Fibroblast of the conjunctiva (primary cell): Measurements from ENCODE around the gene TUNAR.
"Not testable (repeated sequence)": the region's sequence is repeated elsewhere in the genome, so short reads cannot be mapped to it uniquely, and the experiment has no call there.

Experiments
- DNase-seq: peaks from one replicate; pipeline ENCODE4 v3.0.0-alpha.2; 2010; ENCODE audit warnings: low read depth

TUNAR gene

DNA sequence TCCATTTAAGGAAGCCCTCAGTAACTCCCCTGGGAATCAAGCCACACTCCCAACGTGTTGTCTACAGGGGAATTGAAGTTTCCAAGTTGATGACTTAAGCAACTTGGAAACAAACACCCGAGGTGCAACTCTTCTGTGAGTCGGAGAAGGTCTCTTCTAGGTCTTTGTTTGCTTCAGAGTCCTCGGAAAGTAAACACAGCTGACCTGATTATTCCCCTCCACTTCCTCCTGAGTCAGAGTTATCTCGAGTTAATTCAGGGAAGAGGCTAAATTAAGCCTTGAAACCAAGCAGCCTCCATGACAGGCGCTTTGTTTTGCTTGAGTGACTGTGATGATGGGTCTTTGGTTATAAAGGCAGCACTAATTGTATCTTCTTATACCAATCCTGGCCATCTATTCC lies 41.8 kb downstream of the TUNAR start:
- DNase-seq: no peak

DNA sequence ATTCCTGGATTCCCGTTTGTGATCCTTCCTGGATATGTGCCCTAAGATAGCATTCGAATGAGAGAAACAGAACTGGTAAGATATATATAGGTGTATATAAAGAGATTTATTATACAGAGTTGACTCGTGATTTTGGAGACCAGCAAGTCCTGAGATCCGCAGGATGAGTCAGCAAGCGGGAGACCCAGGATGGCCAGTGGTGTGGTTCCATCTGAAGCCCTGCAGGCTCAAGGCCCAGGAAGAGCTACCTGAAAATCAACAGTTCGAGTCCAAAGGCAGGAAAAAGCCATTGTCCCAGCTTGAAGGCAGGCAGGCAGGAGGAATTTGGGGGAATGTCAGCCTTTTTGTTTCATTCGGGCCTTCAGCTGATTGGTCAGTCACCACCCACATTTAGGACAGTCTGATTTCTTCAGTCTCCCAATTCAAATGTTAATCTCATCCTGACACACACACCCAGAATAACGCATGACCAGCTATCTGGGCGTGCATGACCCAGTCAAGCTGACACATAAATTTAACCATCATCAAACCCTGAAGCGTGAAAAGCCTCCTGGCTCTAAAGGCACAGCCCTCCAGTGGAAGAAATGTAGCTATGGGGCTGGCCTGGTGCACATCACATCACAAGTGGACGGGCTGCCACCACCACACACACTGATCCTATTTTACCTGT lies 44.3 kb downstream of the TUNAR start:
- DNase-seq: no peak

DNA sequence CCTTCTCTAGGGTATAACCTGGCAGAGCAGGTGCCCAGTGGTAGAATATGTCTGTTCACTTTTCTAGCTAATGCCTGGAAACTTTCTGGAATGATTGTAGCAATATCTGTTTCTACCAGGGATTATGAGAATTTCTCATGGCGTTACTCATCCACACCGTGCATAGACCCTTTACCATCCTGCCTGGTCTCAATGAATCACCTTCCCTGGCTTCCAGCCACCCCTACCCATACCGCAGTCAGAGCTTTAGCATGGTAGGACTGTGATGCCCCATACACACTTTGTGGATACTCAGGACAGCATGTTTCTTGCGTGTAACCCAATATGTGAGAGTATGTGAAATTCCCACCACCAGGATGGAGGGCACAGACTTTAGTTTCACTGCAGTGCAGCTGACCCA lies 45.4 kb downstream of the TUNAR start:
- no peak for DNase-seq

GRCh38 chr14:95928751-95929150 lies 52.1 kb downstream of the TUNAR start:
- DNase-seq: no peak

DNA sequence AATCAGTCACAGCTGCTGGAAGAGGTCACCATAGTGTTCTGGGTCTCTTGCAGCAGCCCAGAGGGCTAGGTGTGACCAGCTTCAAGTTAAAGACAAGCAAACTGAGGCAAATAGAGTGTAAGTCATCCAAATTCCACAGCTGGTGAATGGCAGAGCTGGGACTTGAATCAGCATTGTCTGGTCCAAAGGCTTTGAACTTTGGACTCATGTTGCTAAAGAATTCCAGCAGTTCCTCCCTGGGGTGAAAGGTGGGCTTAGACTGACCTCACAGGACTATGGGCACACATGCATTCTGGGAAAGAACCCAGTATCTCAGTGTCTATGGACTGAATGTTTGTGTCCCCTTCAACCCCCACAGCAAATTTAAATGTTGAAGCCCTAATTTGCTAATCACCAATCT lies 54.8 kb downstream of the TUNAR start:
- no peak for DNase-seq

DNA sequence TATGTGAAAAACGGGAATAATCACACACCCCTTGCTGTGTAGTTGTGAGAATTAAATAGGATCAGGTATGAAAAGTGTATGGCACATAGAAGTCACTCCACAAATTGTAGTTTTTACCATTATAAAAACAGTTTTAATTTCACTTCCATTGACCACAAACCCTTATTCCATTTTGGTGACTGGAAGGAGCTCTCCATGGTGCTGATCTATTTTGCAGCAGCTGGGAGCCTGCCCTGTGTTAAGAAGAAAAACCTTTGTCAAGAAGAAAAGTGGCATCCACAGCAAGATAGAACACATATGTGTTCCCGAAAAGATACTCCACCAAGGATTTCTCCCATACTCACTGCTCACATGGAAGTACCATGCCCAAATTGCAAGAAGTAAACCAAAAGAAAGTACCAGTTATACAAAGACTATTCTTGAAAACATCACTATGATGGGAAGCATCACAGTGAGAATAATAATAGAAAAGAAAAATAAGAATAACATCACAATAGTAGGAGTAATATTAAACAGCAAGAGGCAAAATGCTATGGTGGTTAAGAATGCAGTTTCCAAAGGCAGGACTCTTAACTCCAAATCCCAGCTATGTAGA lies 58.7 kb downstream of the TUNAR start:
- DNase-seq: no peak

GRCh38 chr14:95936041-95936440 lies 59.4 kb downstream of the TUNAR start:
- DNase-seq: no peak

DNA sequence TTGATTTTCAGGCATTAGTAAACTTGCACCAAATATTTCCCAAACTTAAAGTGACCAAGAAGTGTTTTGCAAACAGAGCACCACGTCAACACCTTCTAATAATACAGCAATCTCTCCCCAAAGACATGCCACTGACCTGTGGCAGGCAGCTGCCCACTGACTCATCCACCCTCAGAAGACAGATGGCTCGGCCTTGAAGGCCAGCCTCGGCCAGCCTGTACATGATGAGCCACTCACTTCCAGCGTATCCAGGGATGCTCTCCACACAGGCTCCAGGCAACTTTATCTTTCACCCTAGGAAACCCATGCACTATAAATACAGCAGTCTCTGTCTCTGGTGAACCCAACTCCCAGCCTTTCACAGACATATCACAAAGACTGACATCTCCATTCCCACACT lies 62.7 kb downstream of the TUNAR start:
- DNase-seq: no peak

DNA sequence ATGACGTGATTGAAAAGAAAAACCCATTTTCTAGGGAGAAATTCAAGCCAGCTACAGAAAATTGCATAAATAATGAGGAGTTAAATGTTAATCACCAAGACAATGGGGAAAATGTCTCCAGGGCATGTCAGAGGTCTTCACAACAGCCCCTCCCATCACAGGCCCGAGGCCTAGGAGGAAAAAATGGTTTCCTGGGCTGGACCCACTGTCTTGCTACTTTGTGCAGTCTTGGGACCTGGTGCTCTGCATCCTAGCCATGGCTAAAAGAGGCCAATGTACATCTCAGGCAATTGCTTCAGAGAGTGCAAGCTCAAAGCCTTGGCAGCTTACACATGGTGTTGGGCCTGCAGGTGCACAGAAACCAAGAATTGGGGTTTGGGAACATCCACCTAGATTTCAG lies 65.3 kb downstream of the TUNAR start:
- no peak for DNase-seq

GRCh38 chr14:95943699-95944098 lies 67.1 kb downstream of the TUNAR start:
- no peak for DNase-seq

- DNase-seq: no peak
Observed at GRCh38 chr14:95944462-95944861, 67.8 kb downstream of the TUNAR start.

DNA sequence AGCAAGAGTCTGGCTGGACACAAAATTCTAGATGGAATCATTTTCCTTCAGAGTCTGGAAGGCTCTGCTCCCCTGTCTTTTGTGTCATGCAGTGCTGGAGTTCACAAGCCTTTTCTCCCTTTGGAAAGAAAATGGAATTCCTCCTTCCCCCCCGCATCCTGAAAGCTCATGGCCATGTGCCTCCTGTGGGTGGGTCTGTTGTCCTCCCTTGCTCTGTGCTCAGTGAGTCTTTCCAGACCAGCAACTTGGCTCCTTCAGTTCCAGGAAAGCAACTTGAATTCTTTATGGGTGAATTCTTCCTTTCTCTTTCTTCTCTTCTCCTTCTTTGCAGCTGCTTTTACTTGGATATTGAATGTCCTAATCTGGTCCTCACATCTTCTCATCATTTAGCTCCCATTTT lies 70.2 kb downstream of the TUNAR start:
- no peak for DNase-seq

GRCh38 chr14:95948558-95948981 lies 71.9 kb downstream of the TUNAR start:
- no peak for DNase-seq

DNA sequence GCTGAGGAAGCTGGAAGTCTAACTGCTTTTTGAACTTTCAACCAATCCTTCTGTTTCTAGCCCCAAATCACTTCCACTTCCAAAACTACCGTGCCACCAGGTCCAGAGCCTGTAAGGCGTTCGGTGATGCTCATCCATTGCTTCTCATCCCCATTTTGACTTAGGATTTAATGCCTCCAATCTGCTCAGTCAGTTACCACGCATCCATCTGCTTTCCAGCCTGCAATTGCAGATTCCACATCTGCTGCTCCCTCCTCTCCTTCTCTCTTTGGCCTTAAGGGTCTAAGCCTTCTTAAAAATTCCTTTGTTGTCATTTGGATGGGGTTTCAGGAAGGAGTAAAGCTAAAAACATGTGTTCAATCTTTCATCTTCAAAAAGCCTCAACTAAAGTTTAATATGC lies 74.7 kb downstream of the TUNAR start:
- no peak for DNase-seq

- no peak for DNase-seq
Observed at GRCh38 chr14:95953111-95953724, 76.6 kb downstream of the TUNAR start.

GRCh38 chr14:95956601-95957460 lies 80.2 kb downstream of the TUNAR start:
- DNase-seq: no peak

- DNase-seq: no peak
Observed at GRCh38 chr14:95958105-95958504, 81.5 kb downstream of the TUNAR start.

- DNase-seq: no peak
Observed at GRCh38 chr14:95959317-95959716, 82.7 kb downstream of the TUNAR start.

- no peak for DNase-seq
Observed at GRCh38 chr14:95961481-95961880, 84.8 kb downstream of the TUNAR start.

DNA sequence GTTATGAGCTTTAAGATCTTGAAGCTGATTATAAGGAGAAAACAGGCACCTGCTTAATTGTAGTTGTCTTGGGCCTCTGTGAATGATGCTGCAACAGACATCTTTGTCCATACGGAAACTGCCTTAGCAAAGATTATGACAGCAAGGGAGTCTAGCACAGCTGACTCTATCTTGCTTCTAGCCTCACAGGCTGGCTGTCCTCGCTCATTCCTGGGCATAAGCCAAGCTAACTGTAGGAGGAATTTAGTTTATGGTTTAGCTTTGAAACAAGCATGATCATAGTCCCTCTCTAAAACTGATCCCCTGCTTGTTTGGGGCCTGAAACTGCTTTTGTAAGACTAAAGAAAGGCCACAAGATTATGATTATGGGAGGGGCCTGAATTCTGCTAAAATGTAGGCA lies 88.3 kb downstream of the TUNAR start:
- no peak for DNase-seq

DNA sequence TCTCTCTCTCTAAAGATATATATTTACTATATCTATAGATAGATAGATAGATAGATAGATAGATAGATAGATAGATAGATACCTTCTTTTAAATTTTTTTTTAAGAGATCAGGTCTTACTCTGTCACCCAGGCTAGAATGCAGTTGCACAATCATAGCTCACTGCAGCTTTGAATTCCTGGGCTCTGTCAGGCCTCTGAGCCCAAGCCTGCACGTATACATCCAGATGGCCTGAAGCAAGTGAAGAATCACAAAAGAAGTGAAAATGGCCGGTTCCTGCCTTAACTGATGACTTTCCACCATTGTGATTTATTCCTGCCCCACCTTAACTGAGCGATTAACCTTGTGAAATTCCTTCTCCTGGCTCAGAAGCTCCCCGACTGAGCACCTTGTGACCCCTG lies 91.4 kb downstream of the TUNAR start:
- not testable (repeated sequence) for DNase-seq
